HUES6 (cell line): ENCODE data around the gene CDC42EP1.
"Not testable (repeated sequence)": the region's sequence is repeated elsewhere in the genome, so short reads cannot be mapped to it uniquely, and the experiment has no call there.

Source experiments
- H3K27ac ChIP-seq: 2 replicates; pipeline ENCODE4 v1.7.0; 2013; ENCODE audit warnings: low read depth, mild to moderate bottlenecking, low read length, inconsistent platforms
- H3K27me3 ChIP-seq: 2 replicates; pipeline ENCODE4 v1.6.1; 2013; ENCODE audit warnings: low read length; ENCODE audit not compliant: control insufficient read depth, insufficient read depth
- H3K36me3 ChIP-seq: 2 replicates; pipeline ENCODE4 v1.6.1; 2013; ENCODE audit warnings: low read length; ENCODE audit not compliant: control insufficient read depth, insufficient read depth
- H3K4me1 ChIP-seq: 2 replicates; pipeline ENCODE4 v1.6.1; 2013; ENCODE audit warnings: low read length; ENCODE audit not compliant: control insufficient read depth, insufficient read depth
- H3K4me3 ChIP-seq: 2 replicates; pipeline ENCODE4 v1.5.1; 2013; ENCODE audit warnings: low read depth, low read length
- H3K9ac ChIP-seq: one replicate; pipeline ENCODE4 v1.6.1; 2013; ENCODE audit warnings: mild to moderate bottlenecking, low read length
- H3K9me3 ChIP-seq: 2 replicates; pipeline ENCODE4 v1.6.1; 2013; ENCODE audit warnings: low read depth, low read length; ENCODE audit not compliant: control insufficient read depth, insufficient read depth

The CDC42EP1 gene

DNA sequence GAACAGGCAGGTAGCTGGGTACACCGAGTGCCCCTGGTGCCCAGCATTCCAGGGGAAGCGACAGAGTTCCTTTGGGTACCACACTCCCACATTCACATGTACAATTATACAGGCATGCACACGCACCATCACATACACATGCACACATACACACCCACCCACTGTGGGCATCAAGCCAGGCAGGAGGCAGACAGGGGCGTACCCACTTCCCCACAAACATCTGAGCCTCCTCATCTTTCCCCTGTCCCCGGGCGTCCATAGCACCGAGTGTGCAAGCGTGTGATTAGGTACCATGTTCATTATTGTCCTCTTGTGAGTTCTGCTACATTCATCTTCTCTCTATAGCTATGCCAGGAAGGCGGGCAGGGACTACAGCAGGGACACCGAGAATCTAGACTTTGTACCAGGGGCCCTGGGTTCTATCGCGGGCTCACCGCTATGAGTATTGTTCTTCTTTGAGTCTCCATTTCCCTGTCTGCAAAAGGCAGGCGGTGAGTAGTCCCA, 39.0 kb upstream of the CDC42EP1 start:
- no peaks in the 10 kb centered on the region for H3K9me3 ChIP-seq
- peaks cover 10% of the 10 kb centered on the region for H3K4me1 ChIP-seq
- H3K27me3 ChIP-seq, result peaks cover 28% of the 10 kb centered on the region
- H3K9ac ChIP-seq, result no peak overlapping the region
- H3K4me3 ChIP-seq, result no peak overlapping the region
- no peak overlapping the region for H3K27ac ChIP-seq
- H3K36me3 ChIP-seq, result no peaks in the 10 kb centered on the region

DNA sequence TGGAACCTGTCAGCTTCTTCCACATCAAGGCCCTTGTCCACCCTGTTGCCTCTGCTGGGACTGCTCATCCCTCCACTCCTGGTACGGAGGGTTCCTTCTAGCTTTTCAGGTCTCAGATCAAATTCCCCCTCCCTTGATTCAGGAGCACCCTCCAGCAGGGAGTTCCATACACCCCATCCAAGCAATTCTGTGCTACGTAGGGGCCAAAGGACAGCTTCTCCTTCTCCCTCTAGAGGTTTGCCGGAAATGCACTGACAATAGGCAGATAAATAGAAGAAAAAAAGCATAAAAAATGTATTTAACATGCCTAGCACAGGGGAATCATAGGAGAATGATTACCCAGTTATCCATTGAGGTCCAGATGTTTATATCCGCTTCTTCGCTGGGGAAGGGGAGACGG, 37.8 kb upstream of the CDC42EP1 start:
- H3K27ac ChIP-seq, result no peak overlapping the region
- no peaks in the 10 kb centered on the region for H3K36me3 ChIP-seq
- H3K27me3 ChIP-seq, result peaks cover 28% of the 10 kb centered on the region
- no peak overlapping the region for H3K9ac ChIP-seq
- H3K9me3 ChIP-seq, result no peaks in the 10 kb centered on the region
- peaks cover 10% of the 10 kb centered on the region for H3K4me1 ChIP-seq
- no peak overlapping the region for H3K4me3 ChIP-seq

DNA sequence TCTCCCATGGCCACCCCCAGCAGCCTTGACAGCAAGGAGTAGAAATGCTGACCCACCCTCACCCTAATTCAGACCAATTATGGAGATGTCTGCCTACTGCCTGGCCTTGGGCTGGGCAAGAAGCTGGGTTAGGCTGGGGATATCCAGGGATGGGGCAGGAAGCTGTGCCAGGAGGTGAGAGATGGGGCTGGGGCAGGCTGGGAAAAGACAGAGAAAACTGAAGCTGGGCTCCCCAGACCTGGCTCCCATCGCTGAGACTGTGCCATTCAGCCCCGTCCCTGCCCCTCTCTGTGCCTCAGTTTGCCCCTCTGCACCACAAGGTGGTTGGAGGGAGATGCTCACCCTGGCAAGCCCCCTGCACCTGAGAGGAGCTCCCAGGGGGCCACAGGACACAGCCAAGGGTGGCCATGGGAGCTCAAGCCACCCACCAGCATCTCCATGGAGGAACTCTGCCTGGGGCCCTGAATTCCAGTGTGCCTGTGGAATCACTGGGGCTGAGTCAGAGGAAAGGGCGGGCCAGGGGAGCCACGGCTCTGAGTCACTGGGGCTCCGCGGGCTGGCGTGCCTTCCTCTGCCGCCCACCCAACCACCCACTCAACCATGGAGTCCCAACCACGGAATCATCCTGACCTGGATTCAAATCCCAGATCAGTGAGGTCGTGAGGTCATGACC, 35.1 kb upstream of the CDC42EP1 start:
- Histone ChIP-seq H3K9ac (no peak overlapping the region), H3K4me3 (no peak overlapping the region), H3K36me3 (no peaks in the 10 kb centered on the region), H3K4me1 (peaks cover 5% of the 10 kb centered on the region; the same call in 1 of the 2 replicates), H3K27ac (no peak overlapping the region), H3K9me3 (no peaks in the 10 kb centered on the region), H3K27me3 (peaks cover 7% of the 10 kb centered on the region)

DNA sequence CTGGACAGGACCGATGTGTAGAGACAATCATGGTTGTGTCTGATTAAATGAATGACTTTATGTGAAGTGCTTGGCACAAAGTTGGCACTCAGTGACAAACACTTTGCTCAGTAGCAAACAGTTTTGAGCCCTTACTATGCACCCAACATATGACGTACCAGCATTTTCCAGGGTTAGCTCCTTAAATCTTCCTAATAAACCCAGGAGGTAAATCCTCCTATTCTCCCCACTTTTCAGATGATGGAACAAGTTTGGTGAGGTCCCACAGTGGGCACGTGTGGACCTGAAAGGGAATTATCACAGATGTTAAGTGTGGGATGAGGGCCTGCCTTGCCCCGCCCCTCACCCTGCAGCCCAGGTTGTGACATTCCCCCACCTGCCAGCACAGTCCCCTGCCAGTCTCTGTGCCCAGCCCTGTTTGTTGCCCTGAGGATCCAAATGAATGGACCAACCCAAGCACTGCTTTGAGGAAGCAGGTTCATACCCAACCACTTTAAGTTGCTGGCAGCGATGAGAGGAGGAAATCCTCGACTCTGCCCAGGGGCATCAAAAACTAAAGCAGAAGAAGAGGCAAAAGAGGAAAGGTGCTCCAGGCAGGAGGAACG, 34.4 kb upstream of the CDC42EP1 start:
- Histone ChIP-seq H3K36me3 (no peaks in the 10 kb centered on the region), H3K27me3 (peaks cover 7% of the 10 kb centered on the region; the same call in 1 of the 2 replicates), H3K9me3 (no peaks in the 10 kb centered on the region), H3K4me3 (no peak overlapping the region), H3K27ac (no peak overlapping the region), H3K4me1 (peaks cover 5% of the 10 kb centered on the region; the same call in 1 of the 2 replicates), H3K9ac (no peak overlapping the region)

DNA sequence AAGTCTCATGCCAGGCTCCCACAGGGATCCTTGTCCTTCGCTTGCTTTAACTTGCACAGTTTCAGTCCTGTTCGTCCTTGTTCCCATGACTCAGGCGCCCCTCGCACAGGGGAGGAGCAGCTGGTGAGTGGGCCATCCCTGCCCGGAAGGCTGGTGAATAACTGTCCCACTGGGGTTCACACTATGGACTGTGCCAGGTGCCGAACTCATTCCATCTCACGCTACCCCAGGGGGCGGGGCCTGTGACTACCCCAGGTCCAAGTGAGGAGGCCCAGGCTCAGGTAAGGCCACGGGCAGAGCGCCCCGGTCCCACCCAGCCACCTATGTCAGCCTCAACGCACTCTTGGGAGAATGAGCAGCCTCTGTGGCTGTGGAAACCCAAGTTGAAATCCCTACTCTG, 33.9 kb upstream of the CDC42EP1 start:
- Histone ChIP-seq H3K9me3 (no peaks in the 10 kb centered on the region), H3K9ac (no peak overlapping the region), H3K4me1 (peaks cover 5% of the 10 kb centered on the region; the same call in 1 of the 2 replicates), H3K27me3 (peaks cover 7% of the 10 kb centered on the region; the same call in 1 of the 2 replicates), H3K36me3 (no peaks in the 10 kb centered on the region), H3K27ac (no peak overlapping the region), H3K4me3 (no peak overlapping the region)

DNA sequence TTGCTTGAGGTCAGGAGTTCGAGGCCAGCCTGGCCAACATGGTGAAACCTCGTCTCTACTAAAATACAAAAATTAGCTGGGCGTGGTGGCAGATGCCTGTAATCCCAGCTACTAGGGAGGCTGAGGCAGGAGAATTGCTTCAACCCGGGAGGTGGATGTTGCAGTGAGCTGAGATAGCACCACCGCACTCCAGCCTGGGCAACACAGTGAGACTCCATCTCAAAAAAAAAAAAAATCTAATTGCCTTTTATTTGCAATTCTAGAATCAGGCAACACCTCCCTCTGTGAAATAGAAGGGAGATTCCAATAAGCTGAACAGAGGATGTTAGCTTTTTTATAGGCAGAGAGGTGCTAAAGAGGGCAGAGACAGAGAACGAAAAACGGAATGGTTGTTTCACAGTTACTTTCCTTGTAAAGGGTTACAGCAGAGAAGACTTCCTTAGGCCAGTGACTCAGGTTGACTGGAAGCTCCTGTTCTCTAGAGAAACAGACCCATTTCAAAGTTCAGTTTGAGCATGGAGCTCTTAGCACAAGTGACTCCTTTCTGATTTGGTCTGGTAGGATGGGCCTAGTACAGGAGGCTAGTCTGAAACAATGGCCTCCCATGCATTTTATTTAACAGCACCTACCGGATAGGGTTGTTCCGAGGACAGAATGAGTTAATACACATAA, 33.1 kb upstream of the CDC42EP1 start:
- H3K27me3 ChIP-seq, H3K4me3 ChIP-seq, H3K9ac ChIP-seq, H3K36me3 ChIP-seq, H3K9me3 ChIP-seq, H3K27ac ChIP-seq, H3K4me1 ChIP-seq: not testable (repeated sequence)

DNA sequence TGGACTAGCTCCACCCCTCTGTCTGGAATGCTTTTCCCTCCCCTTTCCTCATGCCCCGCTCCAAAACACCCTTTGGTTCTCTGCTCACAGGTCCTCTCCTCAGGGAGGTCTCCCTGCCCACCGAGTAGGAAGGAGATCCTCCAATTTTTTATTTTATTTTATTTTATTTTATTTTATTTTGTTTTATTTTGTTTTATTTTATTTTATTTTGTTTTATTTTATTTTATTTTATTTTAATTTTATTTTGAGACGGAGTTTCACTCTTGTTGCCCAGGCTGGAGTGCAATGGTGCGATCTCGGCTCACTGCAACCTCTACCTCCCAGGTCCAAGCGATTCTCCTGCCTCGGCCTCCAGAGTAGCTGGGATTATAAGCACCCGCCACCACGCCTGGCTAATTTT, 32.3 kb upstream of the CDC42EP1 start:
- H3K36me3 ChIP-seq, H3K27ac ChIP-seq, H3K9ac ChIP-seq, H3K27me3 ChIP-seq, H3K4me3 ChIP-seq, H3K9me3 ChIP-seq, H3K4me1 ChIP-seq: not testable (repeated sequence)

DNA sequence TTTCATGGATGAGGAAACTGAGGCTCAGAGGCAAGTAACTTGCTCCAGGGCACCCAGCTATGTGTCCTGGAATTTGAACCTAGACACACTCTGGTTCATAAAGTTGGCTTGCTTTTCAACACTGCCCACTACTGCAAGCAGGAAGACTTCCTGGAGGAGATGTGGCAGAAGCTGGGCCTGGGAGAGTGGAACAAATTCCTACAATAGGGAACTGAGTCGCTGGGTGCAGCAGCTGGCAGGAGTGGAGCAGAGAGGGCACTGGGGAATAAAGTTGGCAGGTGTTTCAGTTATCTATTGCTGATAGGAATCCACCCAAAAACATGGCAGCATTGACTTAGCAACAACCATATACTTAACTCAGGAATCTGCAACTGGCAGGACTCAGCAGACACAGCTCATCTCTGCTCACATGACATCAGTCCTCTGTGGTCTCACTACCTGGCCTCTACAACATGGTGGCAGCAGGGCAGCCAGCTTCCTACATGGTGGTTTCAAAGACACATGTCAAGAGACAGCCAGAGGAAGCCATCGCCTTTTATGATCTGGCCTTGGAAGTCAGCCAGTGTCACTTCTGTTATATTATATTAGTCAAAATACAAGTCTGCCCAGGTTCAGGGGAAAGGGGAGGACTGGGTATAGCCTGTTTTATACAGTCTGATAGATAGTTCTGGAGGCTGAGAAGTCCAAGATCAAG, 30.5 kb upstream of the CDC42EP1 start:
- no peak overlapping the region for H3K27ac ChIP-seq

DNA sequence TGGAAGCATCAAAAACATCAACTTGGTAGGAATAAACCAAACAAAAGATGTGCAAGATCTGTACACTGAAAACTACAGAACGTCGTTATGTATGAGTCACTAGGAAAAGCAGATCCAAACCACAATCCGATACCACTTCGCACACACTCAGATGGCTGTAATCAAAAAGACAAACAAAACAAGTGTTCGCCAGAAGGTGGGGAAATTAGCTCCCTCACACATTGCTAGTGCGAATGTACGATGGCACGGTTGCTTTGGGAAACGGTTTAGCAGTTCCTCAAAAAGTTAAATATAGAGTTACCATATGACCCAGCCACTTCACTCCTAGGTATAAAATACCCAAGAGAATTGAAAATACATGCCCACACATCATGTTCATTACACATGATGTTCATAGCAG, 26.3 kb upstream of the CDC42EP1 start:
- H3K36me3 ChIP-seq, result no peaks in the 10 kb centered on the region
- no peaks in the 10 kb centered on the region for H3K9me3 ChIP-seq
- no peak overlapping the region for H3K4me3 ChIP-seq
- no peak overlapping the region for H3K9ac ChIP-seq
- no peaks in the 10 kb centered on the region for H3K27me3 ChIP-seq
- no peak overlapping the region for H3K27ac ChIP-seq
- no peaks in the 10 kb centered on the region for H3K4me1 ChIP-seq

More for the DNA sequence above, 30.5 kb upstream of the CDC42EP1 start:
- no peaks in the 10 kb centered on the region for H3K9me3 ChIP-seq
- H3K36me3 ChIP-seq, result no peaks in the 10 kb centered on the region
- H3K9ac ChIP-seq, result no peak overlapping the region
- H3K4me1 ChIP-seq, result peaks cover 5% of the 10 kb centered on the region; the same call in 1 of the 2 replicates
- H3K27me3 ChIP-seq, result no peaks in the 10 kb centered on the region
- H3K4me3 ChIP-seq, result no peak overlapping the region

DNA sequence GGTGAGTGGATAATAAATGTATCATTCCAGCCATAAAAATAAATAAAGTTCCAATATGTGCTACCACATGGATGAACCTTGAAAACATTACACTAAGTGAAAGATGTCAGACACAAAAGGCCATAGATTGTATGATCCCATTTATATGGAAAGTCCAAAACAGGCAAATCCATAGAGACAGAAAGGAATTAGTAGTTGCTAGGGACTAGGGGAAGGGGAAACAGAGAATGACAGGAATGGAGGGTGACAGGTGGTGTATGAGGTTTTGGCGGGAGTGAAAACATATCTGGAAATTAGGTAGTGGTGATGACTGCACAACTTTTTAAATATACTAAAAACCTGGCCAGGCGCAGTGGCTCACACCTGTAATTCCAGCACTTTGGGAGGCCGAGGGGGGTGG, 25.8 kb upstream of the CDC42EP1 start:
- no peaks in the 10 kb centered on the region for H3K36me3 ChIP-seq
- H3K27me3 ChIP-seq, result no peaks in the 10 kb centered on the region
- H3K27ac ChIP-seq, result no peak overlapping the region
- H3K4me1 ChIP-seq, result no peaks in the 10 kb centered on the region
- no peaks in the 10 kb centered on the region for H3K9me3 ChIP-seq
- no peak overlapping the region for H3K4me3 ChIP-seq
- H3K9ac ChIP-seq, result no peak overlapping the region

DNA sequence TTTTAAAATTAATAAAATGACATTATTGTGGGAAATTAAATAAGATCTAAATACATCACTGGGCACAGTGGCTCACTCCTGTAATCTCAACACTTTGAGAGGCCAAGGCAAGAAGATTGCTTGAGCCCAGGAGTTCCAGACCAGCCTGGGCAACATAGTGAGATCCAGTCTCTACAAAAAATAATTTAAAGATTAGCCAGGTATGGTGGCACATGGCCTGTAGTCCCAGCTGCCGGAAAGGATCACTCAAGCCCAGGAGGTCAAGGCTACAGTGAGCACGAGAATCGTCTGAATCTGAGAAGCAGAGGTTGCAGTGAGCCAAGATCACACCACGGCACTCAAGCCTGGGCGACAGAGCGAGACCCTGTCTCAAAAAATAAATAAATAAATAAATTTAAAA, 25.1 kb upstream of the CDC42EP1 start:
- no peak overlapping the region for H3K9ac ChIP-seq
- H3K27ac ChIP-seq, result no peak overlapping the region
- H3K27me3 ChIP-seq, result no peaks in the 10 kb centered on the region
- no peak overlapping the region for H3K4me3 ChIP-seq
- H3K4me1 ChIP-seq, result no peaks in the 10 kb centered on the region
- no peaks in the 10 kb centered on the region for H3K36me3 ChIP-seq
- H3K9me3 ChIP-seq, result no peaks in the 10 kb centered on the region
